ENCODE measurements around the gene ANO2.
A peak's percentile ranks its signal among the peaks of the same experiment; 100 is the strongest.

Gene ANO2

DNA sequence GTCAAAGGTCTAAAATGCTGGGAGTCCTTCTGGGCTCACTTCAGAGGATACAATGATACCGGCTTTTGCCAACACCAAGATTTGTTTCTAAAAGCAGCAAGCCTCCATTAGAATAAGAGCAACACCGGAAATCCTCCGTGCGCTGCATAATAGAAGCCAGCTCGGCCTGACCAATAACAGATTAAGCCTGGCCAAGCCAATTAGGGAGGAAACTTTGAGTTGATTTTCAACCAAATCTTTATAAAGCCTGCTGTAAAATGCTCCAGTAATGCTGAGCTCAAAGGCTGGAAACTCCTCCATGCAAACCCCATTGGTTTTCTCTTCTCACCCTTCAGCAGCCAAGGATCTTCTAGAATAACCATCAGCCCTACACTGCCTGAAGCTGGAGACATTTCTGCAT lies 363.0 kb downstream of the ANO2 start:
- no peak for DNase-seq (ENCODE audit: low read depth in 2 of 2)

DNA sequence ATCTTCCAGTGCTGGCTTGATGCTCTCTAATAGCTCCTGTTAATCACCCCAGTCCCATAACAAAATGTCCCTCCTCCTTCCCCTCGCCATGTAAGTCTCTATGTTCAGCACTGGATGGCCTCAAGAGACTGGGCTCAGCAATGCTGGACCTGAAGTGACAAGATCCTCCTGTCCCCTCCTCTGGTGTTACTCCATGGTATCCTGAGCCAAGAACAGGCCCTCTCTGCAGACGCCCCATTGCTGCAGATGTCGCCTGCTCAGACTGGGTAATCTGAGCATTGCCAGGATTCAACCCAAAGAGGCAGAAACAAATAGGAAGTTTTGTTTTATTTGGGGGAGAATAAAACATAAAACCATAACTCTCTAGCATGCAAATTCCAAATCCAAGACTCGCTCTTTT lies 363.4 kb downstream of the ANO2 start:
- no peak for DNase-seq (ENCODE audit: low read depth in 2 of 2)

DNA sequence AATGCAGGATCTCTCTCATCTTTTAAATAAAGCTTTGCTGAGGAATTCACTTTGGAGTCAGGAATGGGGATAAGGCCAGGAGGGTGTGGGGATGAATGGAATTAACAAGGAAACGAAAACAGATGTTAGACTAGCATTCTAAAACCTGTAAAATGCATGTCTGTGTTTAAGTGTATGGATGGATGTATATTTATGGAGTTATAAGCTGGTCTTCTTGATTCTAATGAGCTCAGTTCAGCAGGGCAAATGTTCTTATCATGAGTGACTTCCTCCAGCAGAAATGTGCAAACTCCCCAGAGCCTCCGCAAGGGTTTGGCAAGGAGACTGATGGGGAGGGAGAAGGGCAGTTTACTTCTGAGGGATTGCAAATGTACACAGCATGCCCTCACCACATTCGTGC lies 364.0 kb downstream of the ANO2 start:
- DNase-seq (ENCODE audit: low read depth in 2 of 2) = no peak

DNA sequence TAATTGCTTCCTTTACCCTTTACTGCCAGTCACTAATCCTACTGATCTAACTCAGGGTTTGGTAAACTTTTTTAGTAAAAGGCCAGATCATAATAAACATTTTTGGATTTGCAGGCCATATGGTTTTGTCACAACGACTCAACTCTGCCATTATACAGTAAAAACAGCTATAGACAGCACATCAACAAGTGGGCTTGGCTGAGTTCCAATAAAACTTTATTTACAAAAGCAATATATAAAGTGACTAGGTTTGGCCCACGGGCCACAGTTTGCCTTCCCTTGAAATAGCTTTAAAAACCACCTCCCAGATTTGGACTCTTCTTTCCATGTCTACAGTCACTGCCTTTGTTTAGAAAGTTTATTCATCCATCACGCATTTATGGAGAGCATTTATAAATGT lies 366.3 kb downstream of the ANO2 start:
- no peak for DNase-seq (ENCODE audit: low read depth in 2 of 2)

DNA sequence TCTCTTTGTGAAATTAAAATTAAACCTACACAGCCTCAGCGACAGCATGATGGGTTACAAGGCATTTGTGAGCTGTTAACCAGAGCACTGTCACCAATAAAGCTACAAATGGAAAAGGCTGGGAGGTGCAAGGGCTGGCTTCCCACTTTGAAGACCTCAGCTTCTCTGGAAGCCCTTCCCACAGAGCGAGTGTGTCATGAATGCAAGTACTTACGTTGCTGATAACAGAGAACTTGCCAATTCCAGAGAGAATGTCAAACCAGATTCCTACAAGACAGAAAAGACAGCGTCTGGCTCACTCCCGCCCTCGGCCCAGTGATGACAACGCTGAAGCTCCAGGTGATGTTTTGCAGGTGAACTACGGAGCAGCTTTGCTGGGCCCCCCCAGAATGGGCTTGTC lies 367.3 kb downstream of the ANO2 start:
- no peak for DNase-seq (ENCODE audit: low read depth in 2 of 2)

DNA sequence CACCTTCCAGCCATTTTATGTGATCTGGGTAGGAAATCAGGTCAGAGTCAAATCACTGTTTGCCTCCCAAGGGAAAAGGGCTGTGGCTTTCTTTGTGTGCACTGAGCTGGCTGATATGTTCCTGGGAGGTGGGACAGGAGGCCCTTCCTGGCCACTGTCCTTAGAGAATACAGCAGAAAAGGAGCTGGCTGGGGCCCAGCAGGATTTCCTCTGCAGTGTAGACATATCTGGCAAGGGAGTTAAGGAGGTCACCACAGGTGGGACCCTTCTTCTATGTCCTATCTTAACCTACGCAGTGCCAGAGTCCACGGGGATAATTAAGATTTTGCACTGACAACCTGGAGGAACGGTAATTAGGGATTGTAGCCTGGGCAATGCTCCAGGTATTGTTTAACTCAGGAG lies 367.8 kb downstream of the ANO2 start:
- DNase-seq (ENCODE audit: low read depth in 2 of 2) = no peak

DNA sequence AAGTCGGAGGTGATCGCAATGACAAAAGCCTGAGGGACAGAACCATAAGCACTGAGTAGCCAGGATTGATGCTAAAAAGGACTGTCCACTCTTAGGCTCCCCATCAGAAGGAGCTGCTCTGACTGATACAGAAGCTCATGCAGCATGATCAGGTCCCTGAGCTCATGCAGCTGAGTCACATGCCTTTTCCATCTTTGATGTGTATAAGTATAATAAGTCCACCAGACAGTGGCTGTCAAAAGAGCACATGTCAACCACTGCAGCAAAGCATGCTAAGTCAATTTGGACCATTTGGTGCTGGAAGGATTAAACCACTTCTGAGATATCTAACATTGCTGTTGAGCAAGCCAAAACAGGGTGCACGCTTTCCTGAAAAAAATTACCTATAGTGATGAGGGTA lies 369.1 kb downstream of the ANO2 start:
- DNase-seq (ENCODE audit: low read depth in 2 of 2) = no peak

DNA sequence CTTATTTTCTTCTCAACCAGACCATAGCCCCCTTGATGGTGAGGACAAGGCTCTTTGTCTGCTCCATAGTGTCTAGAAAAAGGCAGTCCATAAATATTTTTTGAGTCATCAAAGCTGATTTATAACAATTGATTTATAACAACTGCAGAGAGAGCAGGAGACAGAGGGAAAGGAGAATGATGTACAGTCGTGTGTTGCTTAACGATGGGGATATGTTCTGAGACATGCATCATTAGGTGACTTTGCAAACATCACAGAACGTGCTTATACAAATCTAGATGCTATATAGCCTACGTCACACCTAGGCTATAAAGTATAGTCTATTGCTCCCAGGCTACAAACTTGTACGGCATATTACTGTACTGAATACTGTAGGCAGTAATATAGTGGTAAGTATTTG lies 369.8 kb downstream of the ANO2 start:
- no peak for DNase-seq (ENCODE audit: low read depth in 2 of 2)

DNA sequence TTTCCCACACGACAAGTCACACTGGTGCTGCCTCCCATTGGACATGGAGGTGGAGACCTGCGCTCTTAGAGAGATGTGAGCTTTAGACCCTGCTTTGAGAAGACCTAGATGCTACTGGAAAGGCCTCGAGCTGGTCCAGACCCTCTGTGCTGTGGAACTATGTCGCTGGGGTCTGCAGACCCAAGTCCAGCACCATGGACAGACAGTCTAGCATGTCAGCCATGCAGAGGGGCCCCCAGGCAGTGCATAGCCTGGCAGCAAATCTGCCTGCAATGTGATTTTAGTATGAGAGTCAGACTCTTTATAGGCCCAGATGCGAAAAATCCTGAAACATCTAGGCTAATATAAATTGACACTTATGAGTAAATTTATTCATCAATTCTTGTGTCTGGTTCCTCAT lies 371.7 kb downstream of the ANO2 start:
- no peak for DNase-seq (ENCODE audit: low read depth in 2 of 2)

DNA sequence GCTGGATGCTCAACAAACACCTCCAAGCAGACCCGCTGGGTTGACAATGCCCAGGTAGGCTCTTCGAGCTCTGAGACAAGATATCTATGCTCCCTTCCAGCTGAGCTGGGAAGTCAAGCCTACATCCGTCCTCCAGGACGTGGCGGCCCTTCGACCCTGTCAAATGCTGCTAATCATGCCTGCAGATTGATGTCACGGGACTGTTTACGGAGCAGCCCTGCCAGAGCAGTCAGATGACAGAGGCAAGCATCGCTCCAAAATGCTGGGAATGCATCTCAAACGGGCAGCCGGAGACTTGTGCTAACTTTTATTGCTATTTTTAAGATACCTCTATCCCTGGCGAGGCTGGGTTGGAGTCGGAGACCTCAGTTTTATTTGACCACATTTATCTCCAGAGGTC lies 373.9 kb downstream of the ANO2 start:
- DNase-seq (ENCODE audit: low read depth in 2 of 2) = no peak

DNA sequence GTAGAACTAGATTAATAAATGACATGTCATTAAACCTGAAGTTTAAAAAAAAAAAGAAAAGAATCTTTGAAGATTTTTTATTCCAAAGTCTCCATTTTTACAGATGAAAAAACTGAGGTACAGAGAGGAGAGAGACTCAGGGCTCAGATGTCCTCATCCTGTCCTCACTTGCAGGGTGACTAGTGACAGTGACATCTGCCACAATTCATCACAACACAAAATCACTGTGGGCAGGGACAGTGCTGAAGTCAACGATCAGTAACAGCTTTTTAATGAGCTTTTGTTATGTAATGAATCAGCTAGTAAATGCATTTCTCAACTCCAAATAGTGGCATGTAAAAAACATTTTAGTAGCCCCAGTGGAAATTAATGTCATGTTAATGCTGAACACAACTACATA lies 374.6 kb downstream of the ANO2 start:
- DNase-seq (ENCODE audit: low read depth in 2 of 2) = no peak

DNA sequence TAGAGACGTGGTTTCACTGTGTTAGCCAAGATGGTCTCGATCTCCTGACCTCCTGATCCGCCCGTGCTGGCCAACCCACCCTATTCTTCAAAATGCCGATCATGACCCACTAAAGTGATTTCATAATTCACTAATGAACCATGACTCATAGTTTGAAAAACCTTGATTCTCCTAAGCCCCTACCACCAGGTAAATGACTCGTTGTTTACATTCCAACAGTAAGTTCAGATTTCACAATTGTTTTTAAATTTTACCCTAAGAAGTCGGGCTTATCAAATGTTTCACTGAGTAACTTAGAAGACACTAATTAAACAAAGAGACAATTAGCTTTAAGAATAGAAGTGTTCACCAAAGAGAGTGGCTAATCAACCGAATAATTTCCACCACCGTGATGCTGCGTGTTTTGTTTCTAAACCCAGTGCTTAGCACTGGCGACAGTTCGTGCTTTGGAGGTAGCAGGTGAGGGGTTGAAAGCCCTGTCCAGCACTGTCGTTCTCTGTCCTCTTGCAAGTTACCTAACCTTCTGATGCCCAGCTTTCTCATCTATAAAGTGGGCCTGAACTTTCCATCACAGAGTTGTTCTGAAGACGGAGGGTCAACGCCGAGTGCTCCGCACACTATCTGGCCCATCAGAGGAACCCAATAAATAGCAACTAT lies 376.6 kb downstream of the ANO2 start:
- DNase-seq (ENCODE audit: low read depth in 2 of 2) = no peak

DNA sequence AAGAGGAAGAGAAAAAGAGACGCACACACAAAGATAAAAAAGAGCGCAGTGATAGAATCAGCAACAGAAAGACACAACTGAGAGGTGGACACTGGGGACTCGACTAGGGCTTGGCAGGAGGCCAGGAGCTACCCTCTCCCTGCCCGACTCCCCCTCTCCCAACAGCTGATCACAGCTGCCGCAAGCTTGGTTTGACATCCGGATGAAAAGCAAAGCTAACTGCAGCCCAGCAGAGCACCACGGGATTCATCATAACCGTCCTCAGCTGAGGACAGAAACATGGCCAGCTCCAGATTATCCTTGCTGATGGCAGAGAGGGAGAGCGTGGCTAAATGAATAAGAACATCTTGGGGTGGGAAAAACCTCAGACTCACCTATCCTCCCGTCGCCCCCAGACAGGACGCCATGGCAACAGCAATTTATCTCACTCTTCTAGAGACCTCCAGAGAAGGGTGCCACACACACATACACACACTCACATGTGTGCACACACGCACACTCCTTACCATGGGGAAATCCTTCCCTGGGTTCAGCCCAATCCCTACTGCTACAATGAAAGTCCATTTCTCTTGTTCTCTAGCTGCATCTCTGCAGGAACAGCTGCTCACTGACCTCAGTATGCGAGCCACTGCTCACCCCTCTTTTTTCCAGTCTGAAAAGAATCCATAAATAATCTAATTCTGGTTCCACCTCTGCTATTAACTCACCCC lies 377.9 kb downstream of the ANO2 start:
- no peak for DNase-seq (ENCODE audit: low read depth in 2 of 2)

DNA sequence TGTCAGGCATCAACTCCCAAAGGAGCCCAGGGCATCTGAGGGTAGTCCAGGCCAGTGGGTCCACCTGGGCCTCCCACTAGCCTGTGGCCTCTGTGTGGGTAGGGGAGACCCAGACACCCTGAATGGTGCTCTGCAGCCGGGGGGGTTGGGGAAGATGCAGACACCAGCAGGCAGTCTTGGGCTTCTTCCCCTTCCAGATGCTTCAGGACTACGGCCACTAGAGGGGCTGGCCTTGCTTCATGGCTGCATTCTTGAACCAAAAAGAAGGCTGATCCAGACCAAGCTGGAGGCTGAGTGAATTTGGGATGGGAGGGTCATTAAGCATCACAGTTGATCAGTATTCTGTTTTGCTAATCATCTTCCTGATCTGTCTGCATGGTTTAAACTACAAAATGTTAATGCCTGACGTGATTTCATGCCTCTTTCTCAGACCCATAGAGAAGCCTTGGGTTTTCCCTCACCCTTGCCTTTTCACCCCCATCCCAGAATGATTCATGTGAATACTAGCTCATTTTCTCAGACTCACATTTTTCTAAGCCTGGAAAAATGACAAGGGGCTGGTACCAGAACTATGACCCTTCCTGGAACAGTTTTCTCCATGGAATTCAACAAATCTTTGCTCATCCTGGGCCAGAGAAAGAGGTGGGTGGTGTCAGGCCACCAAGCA lies 379.0 kb downstream of the ANO2 start:
- no peak for DNase-seq (ENCODE audit: low read depth in 2 of 2)

DNA sequence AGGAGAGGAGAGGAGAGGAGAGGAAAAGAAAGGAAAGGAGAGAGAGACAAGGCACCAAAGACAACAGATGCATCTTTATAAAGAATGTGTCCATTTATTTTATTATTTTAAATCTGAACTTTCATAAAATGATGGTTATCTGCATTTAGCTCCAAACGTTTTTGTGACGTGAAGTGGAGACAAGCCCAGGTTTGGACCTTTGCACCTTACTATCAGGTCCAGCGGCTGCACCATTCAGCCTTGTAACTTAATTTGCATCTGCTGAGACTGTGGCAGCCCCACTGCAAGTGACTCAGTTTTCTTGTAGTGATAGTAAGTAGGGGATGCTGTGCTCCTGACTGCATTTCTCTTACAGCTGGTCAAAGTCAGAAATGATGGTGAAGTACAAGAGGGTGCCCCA lies 382.5 kb downstream of the ANO2 start:
- DNase-seq (ENCODE audit: low read depth in 2 of 2) = no peak

DNA sequence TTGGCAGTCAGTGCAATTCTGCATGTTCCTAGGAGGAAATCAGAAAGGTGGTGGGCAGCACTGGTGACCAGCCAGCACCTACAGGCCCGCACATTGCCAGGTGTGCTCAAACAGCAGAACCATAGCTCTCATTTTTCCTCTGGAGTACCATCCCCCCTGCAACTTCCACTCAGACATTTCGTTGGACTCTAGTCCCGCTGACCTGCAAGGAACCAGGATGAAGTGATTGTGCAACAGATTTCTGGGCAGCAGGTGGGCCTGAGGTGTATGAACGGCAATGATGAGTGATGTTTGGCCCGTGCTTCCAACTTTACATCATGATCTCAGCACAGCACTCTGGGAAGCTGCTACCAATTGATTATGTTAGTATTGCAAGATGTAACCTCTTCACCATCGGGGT lies 383.2 kb downstream of the ANO2 start:
- no peak for DNase-seq (ENCODE audit: low read depth in 2 of 2)

DNA sequence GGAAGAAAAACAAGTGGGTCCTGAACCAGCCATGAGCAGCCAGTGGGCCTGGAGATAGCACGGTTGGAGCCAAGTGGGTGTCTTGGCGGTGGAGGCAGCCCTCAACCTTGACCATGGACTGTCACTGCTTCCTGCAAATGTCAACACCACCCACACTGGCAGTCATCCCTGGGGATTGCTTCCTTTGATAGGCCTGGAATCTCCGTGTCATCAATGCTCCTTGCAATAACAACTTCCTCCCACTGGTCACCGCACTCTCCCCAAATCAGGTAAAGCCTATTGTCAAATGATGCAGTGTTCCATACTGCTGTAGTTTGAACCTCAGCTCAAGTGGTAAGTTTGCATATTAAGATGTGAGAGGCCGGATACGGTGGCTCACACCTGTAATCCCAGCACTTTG lies 384.0 kb downstream of the ANO2 start:
- DNase-seq (ENCODE audit: low read depth in 2 of 2) = no peak

DNA sequence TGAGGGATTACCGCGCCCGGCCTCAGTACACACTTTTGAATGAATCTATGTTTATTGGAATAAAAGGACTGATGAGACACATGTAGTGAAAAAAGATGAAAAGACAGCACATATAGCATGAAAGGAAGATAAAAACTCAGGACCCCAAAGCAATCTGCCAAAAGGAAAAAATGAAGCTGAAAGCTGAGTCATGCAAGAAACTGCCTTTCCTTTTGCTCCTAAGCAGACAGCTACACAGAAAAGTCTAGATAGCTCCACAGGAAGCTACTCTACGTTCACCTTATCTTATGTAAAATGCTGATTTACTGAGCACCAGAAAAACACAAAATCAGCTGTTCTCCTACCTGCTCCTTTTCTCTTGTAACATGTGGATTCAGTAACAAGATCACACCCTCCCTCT lies 384.8 kb downstream of the ANO2 start:
- DNase-seq (ENCODE audit: low read depth in 2 of 2) = no peak

DNA sequence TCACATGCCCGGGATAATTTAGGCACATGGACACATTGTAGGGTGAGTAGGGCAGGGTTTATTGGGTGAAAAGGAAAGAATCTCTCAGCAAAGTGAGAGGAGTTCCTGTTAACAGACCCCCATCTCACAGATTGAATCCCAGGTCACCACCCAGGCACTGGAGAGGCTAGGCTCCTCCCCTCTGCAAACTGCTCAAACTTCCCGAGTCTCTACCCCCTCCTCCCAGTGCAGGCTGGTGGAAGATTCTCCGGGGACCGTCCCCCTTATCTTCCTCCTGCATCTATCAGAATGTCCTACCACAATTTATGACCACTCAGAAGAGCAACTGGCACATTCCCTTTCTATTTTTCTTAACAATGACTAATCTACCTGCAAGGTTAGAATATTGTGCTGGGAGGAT lies 387.2 kb downstream of the ANO2 start:
- DNase-seq (ENCODE audit: low read depth in 2 of 2) = no peak

DNA sequence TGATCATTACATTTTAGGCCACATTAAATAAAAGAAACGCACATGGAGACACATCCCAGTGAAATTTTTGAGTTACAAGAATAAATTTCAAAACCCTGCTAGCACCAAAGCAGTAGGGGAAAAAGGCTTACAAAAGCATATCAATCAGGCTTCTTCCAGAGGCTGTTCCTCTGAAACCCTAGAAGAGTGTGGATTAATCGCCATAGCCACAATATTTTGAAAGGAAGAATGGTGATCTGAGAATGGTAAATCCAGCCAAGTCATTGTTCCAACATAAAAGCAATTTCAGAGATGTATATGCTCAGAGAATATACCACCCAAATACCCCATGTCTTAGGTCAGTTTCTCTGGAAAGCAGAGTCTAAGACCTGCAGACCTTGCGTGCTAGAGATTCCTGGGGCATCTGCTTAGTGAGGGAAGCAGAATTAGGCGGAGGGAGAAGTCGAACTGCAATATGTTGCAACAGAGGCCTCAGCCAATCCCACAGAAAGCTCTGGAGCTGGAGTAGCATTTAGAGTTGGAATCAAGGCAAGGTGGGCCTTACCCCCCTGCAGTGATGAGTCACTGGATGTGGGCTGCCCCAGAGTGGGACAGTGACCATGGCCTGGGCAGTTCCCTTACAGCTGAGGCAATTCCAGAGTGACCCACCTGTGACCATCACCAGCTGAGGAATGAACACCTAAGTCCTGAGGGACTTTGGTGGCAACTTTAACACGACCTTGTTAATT lies 387.9 kb downstream of the ANO2 start:
- DNase-seq (ENCODE audit: low read depth in 2 of 2) = no peak

DNA sequence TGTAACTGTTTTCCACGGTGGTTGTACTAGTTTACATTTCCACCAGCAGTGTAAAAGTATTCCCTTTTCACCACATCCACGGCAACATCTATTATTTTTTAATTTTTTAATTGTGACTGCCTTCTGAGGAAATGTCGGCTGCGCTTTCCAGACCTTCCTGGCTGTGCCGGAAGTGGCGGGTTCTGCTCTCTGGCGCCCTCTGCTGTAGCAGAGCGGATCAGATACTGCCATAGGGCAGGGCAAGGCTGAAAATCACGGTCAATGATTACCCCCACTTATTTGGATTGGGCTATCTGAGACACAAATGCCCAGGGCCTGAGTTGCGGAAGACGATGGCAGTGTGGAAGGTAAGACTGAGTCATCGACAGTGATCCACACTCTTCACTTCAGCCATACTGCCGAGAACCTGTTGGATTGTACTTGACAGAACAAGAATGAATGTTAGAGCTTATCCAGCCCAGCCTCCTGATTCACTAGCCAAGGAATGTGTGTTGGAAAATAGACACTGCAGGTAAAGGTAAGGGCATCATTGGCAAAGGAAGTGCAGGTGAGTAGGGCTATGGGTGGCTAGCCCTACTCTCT lies 388.9 kb downstream of the ANO2 start:
- peak in 1 of 2 donors; percentile 14 for DNase-seq (ENCODE audit: low read depth in 2 of 2)

DNA sequence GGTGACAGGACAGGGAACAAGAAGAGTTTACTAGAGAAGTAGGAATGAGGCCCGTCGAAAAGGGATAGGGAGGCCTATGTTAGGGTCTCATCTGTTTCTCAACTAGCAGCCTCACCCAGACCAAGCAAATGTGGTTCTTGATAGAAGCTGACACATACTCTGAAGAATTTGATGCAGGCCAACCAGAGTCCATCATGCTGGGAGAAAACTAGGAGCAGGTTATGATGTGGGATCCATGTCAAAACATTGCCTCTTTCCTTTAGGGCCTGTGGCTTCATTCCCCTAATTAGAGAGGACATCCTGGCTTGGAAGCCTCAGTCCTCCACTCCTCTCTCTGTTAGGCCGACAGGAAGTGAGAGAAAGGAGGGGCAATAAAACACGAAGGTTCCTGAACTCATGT lies 390.3 kb downstream of the ANO2 start:
- no peak for DNase-seq (ENCODE audit: low read depth in 2 of 2)

All from stimulated activated CD8-positive, alpha-beta memory T cell treated with anti-CD3 and anti-CD28 coated beads, Interleukin-2, amount 100 ng/mL, for 48 hours (primary cell).